Neural progenitor cell (in vitro differentiated cells): ENCODE measurements around the gene LHX2. TPM values are rescaled to one million over a fixed set of nuclear protein-coding genes. Genes with fewer than 3 reads are reported as not detected.

Experiments
- DNase-seq: peaks from one replicate; pipeline ENCODE4 v3.0.0-alpha.2; 2016; ENCODE audit warnings: low spot score
- H2AFZ ChIP-seq: fragments of 200-600 bp; sonication (generic); replicated peaks from 2 replicates; pipeline ENCODE4 v1.6.1; 2016; ENCODE audit warnings: antibody characterized with exemption
- H3F3A ChIP-seq: fragments of 200-600 bp; sonication (generic); 2 replicates; pipeline ENCODE4 v1.6.1; 2016; ENCODE audit warnings: antibody characterized with exemption, low read depth
- H3K27ac ChIP-seq: fragments of 200-600 bp; sonication (generic); 2 replicates; pipeline ENCODE4 v1.5.1; 2016; ENCODE audit warnings: mild to moderate bottlenecking
- H3K27me3 ChIP-seq: fragments of 200-600 bp; sonication (generic); 2 replicates; pipeline ENCODE4 v1.6.1; 2016; ENCODE audit warnings: mild to moderate bottlenecking, moderate library complexity
- H3K36me3 ChIP-seq: fragments of 200-600 bp; sonication (generic); 2 replicates; pipeline ENCODE4 v1.5.1; 2016
- H3K4me1 ChIP-seq: fragments of 200-600 bp; sonication (generic); 2 replicates; pipeline ENCODE4 v1.6.1; 2016; ENCODE audit warnings: mixed run types
- H3K4me2 ChIP-seq: fragments of 200-600 bp; sonication (generic); 2 replicates; pipeline ENCODE4 v1.6.1; 2016
- H3K4me3 ChIP-seq: fragments of 200-600 bp; sonication (generic); 2 replicates; pipeline ENCODE4 v1.5.1; 2016
- H3K79me2 ChIP-seq: fragments of 200-600 bp; sonication (generic); 2 replicates; pipeline ENCODE4 v1.6.1; 2016; ENCODE audit warnings: low read depth
- H3K9ac ChIP-seq: fragments of 200-600 bp; sonication (generic); 2 replicates; pipeline ENCODE4 v1.6.1; 2016
- H3K9me3 ChIP-seq: fragments of 200-600 bp; sonication (generic); 2 replicates; pipeline ENCODE4 v1.5.1; 2016; ENCODE audit warnings: low read depth
- H4K20me1 ChIP-seq: fragments of 200-600 bp; sonication (generic); 2 replicates; pipeline ENCODE4 v1.6.1; 2016; ENCODE audit warnings: low read depth
- H3K27ac Mint-ChIP-seq: 3 replicates; pipeline ENCODE4 v1.8.0; 2021; ENCODE audit warnings: mixed read lengths
- H3K27me3 Mint-ChIP-seq: 2 replicates; pipeline ENCODE4 v1.8.0; 2022; ENCODE audit warnings: low read depth, mild to moderate bottlenecking, inconsistent platforms, moderate library complexity, mixed read lengths; ENCODE audit not compliant: insufficient read depth
- H3K36me3 Mint-ChIP-seq: 3 replicates; pipeline ENCODE4 v1.8.0; 2021; ENCODE audit warnings: mixed read lengths
- H3K4me1 Mint-ChIP-seq: 3 replicates; pipeline ENCODE4 v1.8.0; 2021; ENCODE audit warnings: mixed read lengths
- H3K4me3 Mint-ChIP-seq: 3 replicates; pipeline ENCODE4 v1.8.0; 2021; ENCODE audit warnings: mild to moderate bottlenecking, moderate library complexity, mixed read lengths
- H3K9me3 Mint-ChIP-seq: 3 replicates; pipeline ENCODE4 v1.8.0; 2020; ENCODE audit warnings: mixed read lengths
- EZH2 ChIP-seq: fragments of 200-600 bp; sonication (generic); IDR thresholded peaks from 2 replicates; pipeline ENCODE4 v1.6.1; 2017; ENCODE audit warnings: antibody characterized with exemption, mild to moderate bottlenecking, moderate library complexity
- EZH2phosphoT487 ChIP-seq: fragments of 200-600 bp; sonication (generic); IDR thresholded peaks from 2 replicates; pipeline ENCODE4 v1.6.1; 2017; ENCODE audit warnings: antibody characterized with exemption
- total RNA-seq: library from RNA; depleted of rRNA; stranded (reverse); fragments of >200 nt; gene quantifications from 2 replicates; pipeline ENCODE4 v1.2.3, GENCODE V29; 2015; ENCODE audit warnings: low replicate concordance
- TF ChIP-seq, protein P1 (sequence below): fragments of 200-600 bp; sonication (generic); IDR thresholded peaks from 2 replicates; pipeline ENCODE4 v1.5.1; 2017; ENCODE audit warnings: antibody characterized with exemption, mild to moderate bottlenecking

LHX2 gene
- total RNA-seq, 1 donor from 2014 or later, result 36.3 TPM

DNA sequence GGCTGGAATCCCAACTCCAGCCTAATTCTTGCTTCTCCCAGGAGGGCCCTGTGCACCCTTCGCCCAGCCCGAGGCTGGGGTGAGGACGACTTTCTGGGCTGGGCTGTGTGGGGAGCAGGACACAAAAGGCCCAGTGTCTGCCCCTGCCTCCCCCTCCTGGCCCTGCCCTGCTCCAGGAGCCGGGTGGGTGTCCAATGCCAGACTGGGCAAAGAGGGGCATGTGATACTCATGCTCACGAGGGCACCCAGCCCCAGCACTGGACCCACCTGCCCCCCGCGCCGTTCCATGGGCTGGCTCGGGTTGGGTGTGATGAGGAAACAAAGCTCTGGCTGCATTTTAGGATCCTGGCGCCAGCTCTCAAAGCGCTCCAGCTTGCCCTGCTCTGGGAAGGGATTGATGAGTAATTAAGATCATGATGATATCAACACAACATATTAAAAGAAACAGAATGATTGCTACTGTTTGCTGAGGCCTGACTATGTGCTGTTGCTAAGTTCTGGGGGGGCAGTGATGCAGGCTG, 30.7 kb downstream of the LHX2 start:
- no peak for TF ChIP-seq EZH2
- TF ChIP-seq EZH2phosphoT487, result no peak
- TF ChIP-seq, protein P1, sequence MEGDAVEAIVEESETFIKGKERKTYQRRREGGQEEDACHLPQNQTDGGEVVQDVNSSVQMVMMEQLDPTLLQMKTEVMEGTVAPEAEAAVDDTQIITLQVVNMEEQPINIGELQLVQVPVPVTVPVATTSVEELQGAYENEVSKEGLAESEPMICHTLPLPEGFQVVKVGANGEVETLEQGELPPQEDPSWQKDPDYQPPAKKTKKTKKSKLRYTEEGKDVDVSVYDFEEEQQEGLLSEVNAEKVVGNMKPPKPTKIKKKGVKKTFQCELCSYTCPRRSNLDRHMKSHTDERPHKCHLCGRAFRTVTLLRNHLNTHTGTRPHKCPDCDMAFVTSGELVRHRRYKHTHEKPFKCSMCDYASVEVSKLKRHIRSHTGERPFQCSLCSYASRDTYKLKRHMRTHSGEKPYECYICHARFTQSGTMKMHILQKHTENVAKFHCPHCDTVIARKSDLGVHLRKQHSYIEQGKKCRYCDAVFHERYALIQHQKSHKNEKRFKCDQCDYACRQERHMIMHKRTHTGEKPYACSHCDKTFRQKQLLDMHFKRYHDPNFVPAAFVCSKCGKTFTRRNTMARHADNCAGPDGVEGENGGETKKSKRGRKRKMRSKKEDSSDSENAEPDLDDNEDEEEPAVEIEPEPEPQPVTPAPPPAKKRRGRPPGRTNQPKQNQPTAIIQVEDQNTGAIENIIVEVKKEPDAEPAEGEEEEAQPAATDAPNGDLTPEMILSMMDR, result no peak

DNA sequence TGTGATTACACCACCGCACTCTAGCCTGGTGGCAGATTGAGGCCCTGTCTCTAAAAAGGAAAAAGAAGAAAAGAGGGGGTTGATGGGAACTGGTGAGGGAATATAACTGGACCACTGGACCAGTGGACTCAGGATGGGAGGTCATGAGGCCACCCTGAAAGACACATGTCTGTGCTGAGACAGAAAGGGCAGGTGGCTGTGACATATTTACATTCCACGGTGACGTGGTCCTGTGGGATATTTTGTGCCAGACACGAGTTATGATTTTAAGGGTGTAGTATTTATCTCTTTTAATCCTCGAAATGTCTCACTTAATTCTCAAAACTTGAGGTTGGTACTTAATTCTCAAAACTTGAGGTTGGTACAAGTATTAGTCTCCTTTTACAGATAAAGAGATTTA, 32.9 kb downstream of the LHX2 start:
- H3K36me3 ChIP-seq, result no peaks in the 10 kb centered on the region
- no peak overlapping the region for H3K27ac ChIP-seq
- H3K27me3 Mint-ChIP-seq, result peaks cover 26% of the 10 kb centered on the region
- H4K20me1 ChIP-seq, result no peaks in the 10 kb centered on the region
- H3K4me3 Mint-ChIP-seq, result no peak overlapping the region
- peaks cover 87% of the 10 kb centered on the region for H3K27me3 ChIP-seq
- TF ChIP-seq EZH2phosphoT487, result no peak
- no peak for TF ChIP-seq EZH2
- TF ChIP-seq, protein P1, result no peak
- H3K4me1 ChIP-seq, result peaks cover 9% of the 10 kb centered on the region
- H3K36me3 Mint-ChIP-seq, result no peaks in the 10 kb centered on the region
- no peak overlapping the region for H2AFZ ChIP-seq
- H3K4me1 Mint-ChIP-seq, result peaks cover 3% of the 10 kb centered on the region
- H3K79me2 ChIP-seq, result no peaks in the 10 kb centered on the region
- no peak overlapping the region for H3K27ac Mint-ChIP-seq
- H3K9ac ChIP-seq, result no peak overlapping the region
- H3K4me2 ChIP-seq, result no peak overlapping the region
- H3K9me3 ChIP-seq, result no peaks in the 10 kb centered on the region
- no peaks in the 10 kb centered on the region for H3K9me3 Mint-ChIP-seq
- H3F3A ChIP-seq, result peaks cover 3% of the 10 kb centered on the region
- no peak for DNase-seq
- no peak overlapping the region for H3K4me3 ChIP-seq

More for the DNA sequence above, 30.7 kb downstream of the LHX2 start:
- Histone ChIP-seq H3F3A (peaks cover 3% of the 10 kb centered on the region), H4K20me1 (no peaks in the 10 kb centered on the region), H3K36me3 (no peaks in the 10 kb centered on the region), H3K4me2 (no peak overlapping the region), H3K4me3 (no peak overlapping the region), H2AFZ (no peak overlapping the region), H3K9ac (no peak overlapping the region), H3K27me3 (peaks cover 96% of the 10 kb centered on the region), H3K9me3 (no peaks in the 10 kb centered on the region), H3K4me1 (peaks cover 12% of the 10 kb centered on the region), H3K79me2 (no peaks in the 10 kb centered on the region), H3K27ac (no peak overlapping the region)
- Mint-ChIP-seq H3K9me3 (no peaks in the 10 kb centered on the region), H3K27ac (no peak overlapping the region), H3K36me3 (no peaks in the 10 kb centered on the region), H3K4me3 (no peak overlapping the region), H3K4me1 (peaks cover 3% of the 10 kb centered on the region), H3K27me3 (peaks cover 43% of the 10 kb centered on the region)
- no peak for DNase-seq

DNA sequence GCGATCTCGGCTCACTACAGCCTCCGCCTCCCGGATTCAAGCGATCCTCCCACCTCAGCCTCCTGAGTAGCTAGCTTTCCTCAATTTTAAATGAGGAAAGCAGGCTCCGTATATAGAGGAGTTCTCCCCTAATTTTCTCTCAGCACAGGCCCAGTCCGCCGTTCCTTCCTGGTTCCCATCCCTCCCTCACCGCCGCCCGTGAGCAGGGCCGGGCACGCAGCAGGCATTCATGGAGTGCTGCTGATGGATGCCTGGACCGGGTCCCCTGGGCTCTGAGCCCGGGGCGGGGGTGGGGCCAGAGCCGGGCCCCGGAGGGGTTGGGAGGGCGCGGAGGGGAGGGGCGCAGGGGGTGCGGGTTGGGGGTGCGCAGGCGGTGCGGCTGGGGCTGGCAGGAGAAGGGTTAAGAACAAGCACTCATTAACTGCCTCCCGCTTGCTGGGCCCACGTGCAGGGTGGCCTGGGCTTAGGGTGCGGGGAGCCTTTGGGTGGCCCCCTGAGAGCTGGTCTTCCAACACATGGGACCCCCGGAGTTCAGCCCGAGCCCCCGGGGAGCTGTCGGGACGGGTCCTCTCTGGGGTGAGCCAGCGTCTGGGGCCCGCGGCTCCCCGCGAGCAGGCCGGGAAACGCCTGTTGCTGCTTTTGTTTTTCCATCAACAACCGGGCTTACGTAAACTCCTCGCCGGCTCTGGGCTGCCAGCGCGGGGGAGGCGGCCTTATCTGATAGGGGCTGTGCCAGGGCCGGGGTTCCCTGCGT, 33.7 kb downstream of the LHX2 start:
- Histone ChIP-seq H4K20me1 (no peaks in the 10 kb centered on the region), H3F3A (peaks cover 3% of the 10 kb centered on the region), H3K27me3 (peaks cover 79% of the 10 kb centered on the region), H2AFZ (peak overlapping the region; percentile 66), H3K9me3 (no peaks in the 10 kb centered on the region), H3K27ac (no peak overlapping the region), H3K4me3 (peak overlapping the region; percentile 45), H3K4me2 (peak overlapping the region; percentile 93), H3K79me2 (no peaks in the 10 kb centered on the region), H3K9ac (no peak overlapping the region), H3K4me1 (peaks cover 9% of the 10 kb centered on the region), H3K36me3 (no peaks in the 10 kb centered on the region)
- peak; percentile 62 for DNase-seq
- Mint-ChIP-seq H3K27me3 (peaks cover 18% of the 10 kb centered on the region), H3K27ac (no peak overlapping the region), H3K9me3 (no peaks in the 10 kb centered on the region), H3K4me1 (peaks cover 3% of the 10 kb centered on the region), H3K36me3 (no peaks in the 10 kb centered on the region), H3K4me3 (no peak overlapping the region)
- peak; percentile 48 for TF ChIP-seq EZH2
- no peak for TF ChIP-seq EZH2phosphoT487

DNA sequence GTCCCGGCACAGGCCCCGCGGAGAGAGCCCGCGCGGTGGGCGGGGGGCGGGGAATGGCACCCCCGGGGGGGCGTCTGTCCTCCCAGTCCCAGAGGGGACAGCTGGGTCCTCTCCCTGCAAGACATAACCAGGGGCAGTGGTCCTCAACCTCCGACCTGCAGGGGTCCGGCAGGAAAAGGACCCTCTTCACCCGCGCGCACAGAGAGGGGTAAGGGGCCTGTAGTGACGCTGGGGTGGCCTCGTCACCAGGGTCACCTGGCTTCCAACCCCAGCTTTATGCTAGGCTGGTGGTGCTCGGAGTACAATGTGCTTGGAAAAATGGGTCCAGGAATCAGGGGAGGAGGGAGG, 34.2 kb downstream of the LHX2 start:
- Histone ChIP-seq H3F3A (peaks cover 3% of the 10 kb centered on the region), H3K27me3 (peaks cover 73% of the 10 kb centered on the region), H3K36me3 (no peaks in the 10 kb centered on the region), H3K27ac (no peak overlapping the region), H3K4me1 (peaks cover 9% of the 10 kb centered on the region), H3K9ac (no peak overlapping the region), H3K79me2 (no peaks in the 10 kb centered on the region), H2AFZ (peak overlapping the region; percentile 66), H3K4me3 (peak overlapping the region; percentile 45), H3K4me2 (peak overlapping the region; percentile 93), H4K20me1 (no peaks in the 10 kb centered on the region), H3K9me3 (no peaks in the 10 kb centered on the region)
- Mint-ChIP-seq H3K27me3 (peaks cover 20% of the 10 kb centered on the region), H3K4me3 (no peak overlapping the region), H3K27ac (no peak overlapping the region), H3K9me3 (no peaks in the 10 kb centered on the region), H3K4me1 (peaks cover 3% of the 10 kb centered on the region), H3K36me3 (no peaks in the 10 kb centered on the region)
- TF ChIP-seq EZH2phosphoT487 (no peak), EZH2 (peak; percentile 25)
- no peak for DNase-seq
